Body of pancreas (tissue), 4 donors: ENCODE measurements around the gene HKDC1. TPM values are rescaled to one million over a fixed set of nuclear protein-coding genes. Genes with fewer than 3 reads are reported as not detected.

ENCODE experiments used
- ATAC-seq: fragments of 150-250 bp; one replicate; pipeline ENCODE4 v1.9.1; 2016
- DNase-seq, 4 donors: peaks; one replicate each; pipeline ENCODE4 v3.0.0-alpha.2; 2019
- H3K27ac ChIP-seq, 4 donors: fragments of 200-600 bp; sonication (generic); 1 replicate in 3 of 4; 2 replicates in 1 of 4; pipeline versions ENCODE4 v1.5.1 to v1.6.1; 2016 to 2019; ENCODE audit warnings: mild to moderate bottlenecking in 1 of 4, mixed read lengths in 1 of 4, moderate library complexity in 1 of 4
- H3K27me3 ChIP-seq, 2 donors: fragments of 200-600 bp; sonication (generic); one replicate each; pipeline ENCODE4 v1.6.0; 2016; ENCODE audit warnings: mild to moderate bottlenecking in 1 of 2
- H3K36me3 ChIP-seq, 2 donors: fragments of 200-600 bp; sonication (generic); replicated peaks in 1 of 2; 2 replicates each; pipeline ENCODE4 v1.5.1; 2016; ENCODE audit warnings: low read depth in 2 of 2; ENCODE audit not compliant: insufficient read depth in 1 of 2
- H3K4me1 ChIP-seq: fragments of 200-600 bp; sonication (generic); one replicate; pipeline ENCODE4 v1.6.0; 2016
- H3K4me3 ChIP-seq, 2 donors: fragments of 200-600 bp; sonication (generic); 1 replicate in 1 of 2; 2 replicates in 1 of 2; pipeline ENCODE4 v1.5.1; 2016 to 2019
- H3K9me3 ChIP-seq, 3 donors: fragments of 200-600 bp; sonication (generic); 1 replicate in 2 of 3; 2 replicates in 1 of 3; pipeline ENCODE4 v1.5.1; 2016
- CTCF ChIP-seq, 7 experiments: fragments of 450-650 bp in 4 of 7; fragments of 200-600 bp in 3 of 7; sonication (generic) in 3 of 7; IDR thresholded peaks; one replicate each; pipeline ENCODE4 v1.5.1; 2016 to 2019; ENCODE audit warnings: antibody characterized with exemption in 7 of 7
- POLR2A ChIP-seq, 3 donors: fragments of 450-650 bp; IDR thresholded peaks; one replicate each; pipeline ENCODE4 v1.6.1; 2016; ENCODE audit warnings: antibody characterized with exemption in 3 of 3, mild to moderate bottlenecking in 2 of 3
- WGBS, 2 donors: methylation state at CpG; one replicate each; pipeline ENCODE4 v1.1.5; 2017; 5-methylcytosine and 5-hydroxymethylcytosine counted together
- intact Hi-C: fragments of 100-400 bp; cut with DNase I; formaldehyde crosslinking; loops from one replicate; pipeline ENCODE4 v1.15.1; 2023
- total RNA-seq, 2 donors: library from RNA; depleted of rRNA; stranded (reverse); fragments of >200 nt; gene quantifications; one replicate each; pipeline ENCODE4 v1.1.0, GENCODE V29; 2016

Gene HKDC1
- total RNA-seq, 2 donors from 2014 or later: 6.7 to 13.5 TPM

DNA sequence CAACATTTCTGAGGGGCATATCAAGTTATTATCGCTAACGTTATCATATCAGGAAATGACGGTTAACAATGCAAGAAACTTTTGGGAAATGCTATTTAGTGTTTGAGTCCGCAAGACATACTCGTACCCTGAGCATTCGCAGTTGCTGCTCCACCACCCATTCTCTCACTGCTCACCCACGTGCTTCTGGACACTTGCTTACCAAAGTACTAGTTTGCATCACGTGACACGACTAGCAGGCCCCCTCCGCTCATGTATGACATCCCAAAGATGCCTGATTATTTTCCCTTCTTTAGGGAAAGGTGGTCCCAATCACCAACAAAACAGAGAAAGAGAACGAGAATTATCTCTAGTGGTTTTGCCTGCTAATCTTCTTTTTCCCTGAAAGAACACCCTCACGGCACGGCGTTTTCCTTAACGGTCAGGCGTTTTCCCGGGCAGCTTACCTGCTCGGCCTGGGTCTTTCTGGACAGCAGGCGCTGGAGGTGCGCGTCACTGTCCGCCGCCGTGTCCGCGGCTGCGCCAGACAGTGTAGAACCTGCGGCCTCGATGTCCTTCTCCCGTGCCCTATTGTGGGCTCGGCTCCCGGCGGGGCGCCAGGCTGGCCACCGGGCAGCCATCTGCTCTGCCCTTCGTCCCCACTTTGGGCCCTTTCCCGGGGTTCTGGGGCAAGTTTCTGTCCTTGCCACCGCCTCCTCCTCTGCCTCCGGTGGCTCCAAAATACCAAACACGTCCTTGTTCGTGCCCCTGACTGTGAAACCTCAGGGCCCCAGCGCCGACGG, 40.2 kb upstream of the HKDC1 start, which contains the start of gene SUPV3L1:
Gene SUPV3L1, plus strand, starts transcription at position 492 of the 782 bp plus-strand sequence. Its CDS starts 58 bp downstream, at position 550.
- DNase-seq (peak; percentile 88 to 99 (median 92)), ATAC-seq (peak; percentile 98)
- 0% methylated on average over 17 to 44 of the region's 44 CpGs for WGBS, 2 donors
- TF ChIP-seq POLR2A (IDR thresholded peaks at IDR 0.05): peak; percentile 39 to 88 (median 86)
- peak in 1 of 7 experiments; percentile 15 for TF ChIP-seq CTCF (IDR thresholded peaks at IDR 0.05)
- Histone ChIP-seq H3K27me3 (no peaks in the 10 kb centered on the region), H3K36me3 (no peaks in the 10 kb centered on the region), H3K27ac (peak within 1 kb of the TSS; percentile 85 to 98 (median 94)), H3K9me3 (no peaks in the 10 kb centered on the region), H3K4me3 (peak within 1 kb of the TSS; percentile 89 to 90), H3K4me1 (peaks cover 23% of the 10 kb centered on the region)
- intact Hi-C loops: no loop called here

DNA sequence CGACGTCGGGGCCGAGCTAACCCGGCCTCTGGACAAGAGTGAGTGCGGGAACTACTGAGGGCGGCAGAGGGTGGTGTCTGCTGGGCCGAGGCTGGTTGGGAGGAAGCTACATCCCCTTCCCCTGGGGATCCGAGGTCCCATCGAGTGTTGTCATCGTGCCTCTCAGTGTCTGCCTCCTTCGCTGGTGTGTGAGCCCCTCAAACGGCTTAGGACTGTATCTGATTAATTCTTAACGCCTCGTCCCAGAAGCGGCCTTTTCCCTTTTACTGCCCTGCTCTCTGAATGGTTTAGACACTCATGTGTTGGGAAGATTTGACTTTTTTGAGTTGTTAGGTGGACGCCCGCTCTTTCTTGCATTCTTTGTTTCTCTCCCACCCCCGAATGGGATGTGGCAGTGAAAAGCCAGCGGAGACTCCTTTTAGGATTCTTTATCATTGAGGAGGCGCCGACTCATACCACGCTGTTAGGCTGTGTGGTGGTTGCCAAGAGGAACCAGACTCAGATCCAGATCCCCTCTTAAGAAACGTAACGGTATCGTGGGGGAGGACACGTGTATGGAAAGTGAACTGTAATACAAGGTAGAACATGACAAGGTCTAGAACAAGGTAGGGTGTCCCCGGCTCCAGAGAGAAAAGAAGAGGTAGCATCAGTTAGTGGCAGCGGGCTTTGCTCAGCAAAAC, 39.5 kb upstream of the HKDC1 start:
- peak overlapping the region; percentile 89 to 90 for H3K4me3 ChIP-seq
- H3K27ac ChIP-seq: peak overlapping the region; percentile 85 to 98 (median 94)
- no peaks in the 10 kb centered on the region for H3K27me3 ChIP-seq
- H3K36me3 ChIP-seq: no peaks in the 10 kb centered on the region
- ATAC-seq: no peak
- no peaks in the 10 kb centered on the region for H3K9me3 ChIP-seq
- 1 to 2% methylated on average over 21 to 29 of the region's 29 CpGs for WGBS, 2 donors
- H3K4me1 ChIP-seq: peaks cover 23% of the 10 kb centered on the region
- intact Hi-C loops: no loop called here
- TF ChIP-seq POLR2A (IDR thresholded peaks at IDR 0.05) (no peak), CTCF (IDR thresholded peaks at IDR 0.05) (no peak)
- no peak for DNase-seq

- TF ChIP-seq CTCF (IDR thresholded peaks at IDR 0.05): no peak
- ATAC-seq (no peak), DNase-seq (no peak)
- no peaks in the 10 kb centered on the region for H3K9me3 ChIP-seq
- intact Hi-C loops: no loop called here
- peaks cover 0 to 2% of the 10 kb centered on the region in 2 donors for H3K36me3 ChIP-seq
- H3K4me1 ChIP-seq: peaks cover 23% of the 10 kb centered on the region
- 29 to 48% methylated on average over 1 of the region's 1 CpG for WGBS, 2 donors
- H3K27me3 ChIP-seq: no peaks in the 10 kb centered on the region
- H3K27ac ChIP-seq: no peak overlapping the region
- peak overlapping the region in 1 of 2 donors; percentile 89 for H3K4me3 ChIP-seq
Observed at GRCh38 chr10:69181433-69181832, 38.7 kb upstream of the HKDC1 start.

- intact Hi-C loops: no loop called here
- no peak for TF ChIP-seq CTCF (IDR thresholded peaks at IDR 0.05)
- TF ChIP-seq POLR2A (IDR thresholded peaks at IDR 0.05): no peak
- 53 to 59% methylated on average over 4 of the region's 4 CpGs for WGBS, 2 donors
Observed at GRCh38 chr10:69182005-69182404, 38.1 kb upstream of the HKDC1 start.

More at GRCh38 chr10:69182005-69182404, 38.1 kb upstream of the HKDC1 start:
- no peak overlapping the region for H3K27ac ChIP-seq
- ATAC-seq (no peak), DNase-seq (no peak)
- no peaks in the 10 kb centered on the region for H3K9me3 ChIP-seq
- H3K36me3 ChIP-seq: peaks cover 0 to 7% of the 10 kb centered on the region in 2 donors
- H3K4me3 ChIP-seq: no peak overlapping the region
- H3K27me3 ChIP-seq: no peaks in the 10 kb centered on the region
- peaks cover 23% of the 10 kb centered on the region for H3K4me1 ChIP-seq
